ENCODE data around the gene BRINP1.

BRINP1 gene, protein sequence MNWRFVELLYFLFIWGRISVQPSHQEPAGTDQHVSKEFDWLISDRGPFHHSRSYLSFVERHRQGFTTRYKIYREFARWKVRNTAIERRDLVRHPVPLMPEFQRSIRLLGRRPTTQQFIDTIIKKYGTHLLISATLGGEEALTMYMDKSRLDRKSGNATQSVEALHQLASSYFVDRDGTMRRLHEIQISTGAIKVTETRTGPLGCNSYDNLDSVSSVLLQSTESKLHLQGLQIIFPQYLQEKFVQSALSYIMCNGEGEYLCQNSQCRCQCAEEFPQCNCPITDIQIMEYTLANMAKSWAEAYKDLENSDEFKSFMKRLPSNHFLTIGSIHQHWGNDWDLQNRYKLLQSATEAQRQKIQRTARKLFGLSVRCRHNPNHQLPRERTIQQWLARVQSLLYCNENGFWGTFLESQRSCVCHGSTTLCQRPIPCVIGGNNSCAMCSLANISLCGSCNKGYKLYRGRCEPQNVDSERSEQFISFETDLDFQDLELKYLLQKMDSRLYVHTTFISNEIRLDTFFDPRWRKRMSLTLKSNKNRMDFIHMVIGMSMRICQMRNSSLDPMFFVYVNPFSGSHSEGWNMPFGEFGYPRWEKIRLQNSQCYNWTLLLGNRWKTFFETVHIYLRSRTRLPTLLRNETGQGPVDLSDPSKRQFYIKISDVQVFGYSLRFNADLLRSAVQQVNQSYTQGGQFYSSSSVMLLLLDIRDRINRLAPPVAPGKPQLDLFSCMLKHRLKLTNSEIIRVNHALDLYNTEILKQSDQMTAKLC

DNA sequence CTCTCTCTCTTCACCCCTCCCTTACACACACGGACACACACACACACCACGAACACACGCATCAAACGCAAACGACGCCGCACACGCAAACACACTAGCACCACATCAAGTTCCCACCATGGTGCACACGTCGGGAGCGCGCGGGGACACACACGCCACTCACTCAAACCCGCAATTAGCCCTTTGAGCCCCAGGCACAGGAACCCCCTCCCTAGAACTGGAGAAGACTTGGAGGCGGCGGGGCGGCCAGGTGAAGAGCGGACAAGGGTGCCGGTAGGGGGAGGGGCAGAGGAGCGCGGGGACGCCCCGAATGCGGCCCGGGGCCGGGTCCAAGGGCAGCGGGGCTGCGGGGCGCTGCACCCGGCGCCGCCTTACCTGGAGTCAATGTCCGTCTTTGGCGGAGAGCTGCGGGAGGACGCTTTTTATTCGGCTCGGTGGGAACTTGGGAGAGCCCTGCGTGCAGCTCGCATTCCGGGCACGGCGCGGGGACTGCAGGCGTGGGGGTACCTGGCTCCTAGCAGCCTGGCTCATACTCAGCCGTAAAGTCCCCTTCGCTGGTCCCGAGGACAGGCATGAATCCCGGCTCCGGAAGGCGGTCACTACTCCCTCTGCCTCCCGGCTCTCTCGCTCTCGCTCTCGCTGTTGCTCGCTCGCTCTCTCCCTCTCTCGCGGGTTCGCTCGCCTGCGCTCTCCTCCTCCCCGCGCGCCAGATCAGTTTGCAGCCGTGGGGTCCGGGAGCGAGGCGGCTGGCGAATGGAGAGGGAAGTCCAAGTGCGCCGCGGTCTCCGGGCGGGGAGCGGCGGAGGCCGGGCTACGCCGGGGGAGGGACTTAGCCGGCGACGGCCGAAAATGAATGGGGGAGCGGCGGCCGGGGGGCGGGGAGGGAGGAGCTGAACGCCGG, at the start of gene BRINP1:
Gene BRINP1, minus strand, starts transcription at position 755 of the 901 bp plus-strand sequence. CDS start 56,080 bp downstream, outside the sequence.
- peak; percentile 30 for DNase-seq

DNA sequence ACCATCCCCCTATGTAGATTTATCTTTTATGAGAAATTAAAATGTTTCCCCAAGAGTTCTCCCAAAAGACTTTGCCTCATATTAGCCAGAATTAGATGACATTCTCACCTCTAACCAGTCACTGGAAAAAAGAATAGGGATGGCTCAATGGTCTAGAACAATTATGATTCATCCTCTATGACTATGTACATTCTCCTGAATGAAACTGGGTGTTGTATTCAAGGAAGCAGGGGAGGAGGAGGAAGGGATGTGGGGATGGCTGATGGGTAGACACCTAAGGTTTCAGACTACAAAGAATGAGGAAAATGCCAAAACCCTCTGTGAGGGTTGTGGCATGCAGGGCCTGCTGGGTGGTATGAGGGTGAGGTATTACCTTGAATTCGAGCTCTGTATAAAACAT, 49.5 kb upstream of the BRINP1 start:
- no peak for DNase-seq

DNA sequence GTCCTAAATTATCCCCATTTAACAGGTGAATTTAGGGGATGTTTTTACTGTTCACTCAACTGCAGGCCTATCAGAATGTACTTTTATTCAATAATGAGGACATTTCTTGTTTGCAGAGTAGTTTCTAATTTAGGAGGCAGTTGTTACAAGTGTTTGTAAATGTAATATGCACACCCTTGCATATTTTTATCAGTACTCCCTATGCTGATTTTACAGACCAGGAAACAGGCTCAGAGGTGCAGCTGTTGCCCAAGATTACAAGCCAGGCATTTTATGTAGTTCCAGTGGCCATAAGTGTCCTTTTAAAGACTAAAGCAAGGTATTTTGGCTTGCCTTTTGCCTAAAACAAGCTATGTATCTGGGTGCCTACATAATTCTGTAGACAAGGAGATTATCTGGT, 47.6 kb upstream of the BRINP1 start:
- no peak for DNase-seq

DNA sequence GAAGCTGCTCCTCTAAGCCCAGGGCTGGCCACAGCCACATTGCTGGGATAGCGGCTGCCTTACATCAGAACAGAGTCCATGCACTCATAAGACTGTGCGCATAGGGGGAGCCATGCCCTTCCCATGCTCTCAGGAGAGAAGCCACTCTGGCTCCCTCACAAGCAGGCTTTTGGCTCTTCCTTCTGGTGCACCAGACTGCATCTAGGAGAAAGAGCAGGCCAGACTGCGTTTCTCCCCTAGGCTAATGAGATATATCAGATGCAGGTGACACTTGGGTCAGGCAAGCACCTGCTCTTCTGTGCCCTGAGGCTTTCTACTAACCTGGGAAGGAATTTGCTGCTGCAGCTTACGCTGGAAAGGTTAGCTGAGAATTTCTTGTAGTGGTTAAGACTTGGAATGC, 43.2 kb upstream of the BRINP1 start:
- DNase-seq = no peak

DNA sequence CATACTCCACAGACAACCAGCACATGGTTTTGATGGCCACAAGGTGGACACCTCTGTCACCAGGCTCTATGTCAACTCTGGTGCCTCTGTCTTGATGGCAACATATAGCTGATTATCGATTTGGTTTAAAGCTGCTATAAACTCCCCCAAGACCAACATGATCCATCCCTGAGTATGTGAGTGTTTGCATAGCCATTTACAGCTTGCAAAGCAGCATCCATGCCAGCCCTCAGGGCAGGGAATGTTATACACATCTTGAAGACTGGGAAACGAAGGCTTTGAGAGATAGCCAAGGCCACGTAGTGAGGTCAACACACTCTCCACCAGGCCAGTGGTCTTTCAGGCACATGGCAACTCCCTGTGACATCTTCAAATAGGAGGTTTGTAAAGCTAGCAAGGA, 40.3 kb upstream of the BRINP1 start:
- DNase-seq = no peak

DNA sequence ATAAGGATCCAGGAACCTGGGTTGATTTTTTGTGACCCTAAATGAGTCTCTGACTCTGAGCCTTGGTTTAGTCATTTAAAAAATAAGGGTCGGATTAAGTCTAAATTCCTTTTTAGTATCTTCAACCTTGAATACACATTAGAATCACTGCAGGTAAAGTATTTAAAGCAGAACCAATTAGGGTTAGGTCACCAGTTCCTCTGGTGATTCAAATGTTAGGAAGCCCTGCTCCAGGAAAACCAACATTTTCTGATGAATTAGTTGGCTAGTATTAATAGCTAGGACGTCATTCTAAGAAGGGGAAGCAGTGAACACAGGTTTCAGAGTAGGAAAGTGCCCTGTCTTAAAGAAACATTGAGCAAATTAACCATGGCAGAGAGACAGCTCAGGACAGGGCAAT, 31.4 kb upstream of the BRINP1 start:
- no peak for DNase-seq

DNA sequence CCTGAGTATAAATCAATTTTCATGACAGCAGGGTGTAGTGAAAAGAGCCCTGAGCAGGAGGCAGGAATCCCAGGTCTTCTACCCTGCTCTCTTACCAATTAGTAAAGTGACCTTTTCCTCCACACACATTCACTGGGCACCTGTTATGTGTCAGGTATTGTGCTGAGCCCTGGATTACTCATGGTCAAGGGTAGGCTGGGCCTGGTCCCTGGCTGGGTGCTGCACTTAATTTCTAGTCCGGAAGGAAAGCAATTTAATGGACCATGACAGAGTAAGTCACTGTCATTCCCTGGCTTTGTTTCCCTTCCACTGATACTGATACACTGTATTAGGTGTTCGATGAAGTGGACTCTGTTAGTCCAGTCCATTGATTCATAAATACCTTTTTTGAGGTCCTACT, 29.1 kb upstream of the BRINP1 start:
- no peak for DNase-seq

DNA sequence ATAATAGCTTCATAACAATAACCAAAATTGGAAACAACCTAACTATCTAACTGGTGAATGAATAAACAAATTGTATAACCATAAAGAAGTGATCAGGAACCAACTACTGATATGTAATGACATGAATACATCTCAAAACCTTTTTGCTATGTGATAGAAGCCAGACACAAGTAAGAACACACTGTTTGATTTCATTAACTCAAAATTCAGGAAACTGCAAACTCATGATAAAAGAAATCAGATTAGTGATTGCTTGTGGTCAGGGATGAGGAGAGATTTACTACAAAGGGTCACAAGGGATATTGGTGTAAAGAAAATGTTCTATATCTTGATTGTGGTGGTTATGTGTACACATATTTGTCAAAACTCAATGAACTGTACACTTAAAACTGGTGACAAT, 22.6 kb upstream of the BRINP1 start:
- no peak for DNase-seq

DNA sequence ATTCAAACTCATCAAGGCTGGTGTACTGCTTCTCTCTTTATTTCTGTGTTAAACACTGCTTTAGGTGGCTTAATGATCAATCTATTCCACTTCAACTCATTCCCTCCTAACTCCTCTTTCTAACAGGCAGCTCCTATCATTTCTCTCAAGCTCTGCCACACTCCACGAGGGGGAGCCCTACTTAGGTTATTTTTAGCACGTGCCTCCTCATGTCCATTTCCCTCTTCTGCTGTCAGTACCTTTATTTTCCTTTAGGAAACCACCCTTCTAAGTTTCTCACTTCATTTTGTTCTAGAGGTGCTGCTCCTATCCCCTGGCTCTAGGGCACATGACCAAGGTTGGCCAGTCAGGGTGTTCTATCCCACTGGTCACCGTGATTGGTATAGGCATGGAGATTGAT, 6.7 kb upstream of the BRINP1 start:
- peak; percentile 18 for DNase-seq

DNA sequence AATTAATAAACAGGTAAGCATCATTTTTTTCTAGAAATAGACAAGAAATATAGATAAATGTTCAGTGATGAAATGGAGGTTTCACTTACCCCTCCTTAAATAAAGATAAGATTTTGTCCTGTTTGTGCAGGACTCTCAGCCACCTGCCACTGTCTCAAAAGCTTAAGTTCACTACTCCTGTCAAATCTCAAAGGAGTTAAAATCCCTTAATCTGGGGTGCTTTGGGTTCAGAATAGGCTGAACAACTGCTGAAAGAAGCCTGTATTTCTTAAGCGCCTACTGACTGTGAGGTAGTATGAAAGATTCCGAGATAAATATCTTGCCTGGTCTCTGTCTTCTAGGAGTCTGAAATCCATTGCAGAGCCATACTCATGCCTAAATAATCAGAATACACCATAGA, 3.7 kb upstream of the BRINP1 start:
- DNase-seq = no peak

DNA sequence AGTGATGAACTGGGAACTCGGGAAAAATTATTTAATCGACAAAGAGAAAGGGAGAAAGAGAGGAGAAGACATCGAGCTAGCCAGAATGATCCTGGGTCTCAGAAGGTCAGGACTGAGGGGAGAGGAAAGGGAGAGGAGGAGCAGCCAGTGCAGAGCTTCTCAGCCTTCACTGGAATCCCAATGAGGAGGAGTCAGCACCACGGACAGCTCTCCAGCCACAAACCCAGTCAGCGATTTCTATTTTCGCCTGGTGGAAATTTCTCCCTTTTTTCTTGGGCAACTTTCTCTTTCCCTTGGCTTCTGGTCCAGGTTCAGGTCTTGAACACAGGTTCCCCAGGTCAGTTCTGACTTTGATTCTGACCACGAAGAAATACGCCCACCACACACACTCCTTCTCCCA, 1.6 kb upstream of the BRINP1 start:
- DNase-seq = no peak

DNA sequence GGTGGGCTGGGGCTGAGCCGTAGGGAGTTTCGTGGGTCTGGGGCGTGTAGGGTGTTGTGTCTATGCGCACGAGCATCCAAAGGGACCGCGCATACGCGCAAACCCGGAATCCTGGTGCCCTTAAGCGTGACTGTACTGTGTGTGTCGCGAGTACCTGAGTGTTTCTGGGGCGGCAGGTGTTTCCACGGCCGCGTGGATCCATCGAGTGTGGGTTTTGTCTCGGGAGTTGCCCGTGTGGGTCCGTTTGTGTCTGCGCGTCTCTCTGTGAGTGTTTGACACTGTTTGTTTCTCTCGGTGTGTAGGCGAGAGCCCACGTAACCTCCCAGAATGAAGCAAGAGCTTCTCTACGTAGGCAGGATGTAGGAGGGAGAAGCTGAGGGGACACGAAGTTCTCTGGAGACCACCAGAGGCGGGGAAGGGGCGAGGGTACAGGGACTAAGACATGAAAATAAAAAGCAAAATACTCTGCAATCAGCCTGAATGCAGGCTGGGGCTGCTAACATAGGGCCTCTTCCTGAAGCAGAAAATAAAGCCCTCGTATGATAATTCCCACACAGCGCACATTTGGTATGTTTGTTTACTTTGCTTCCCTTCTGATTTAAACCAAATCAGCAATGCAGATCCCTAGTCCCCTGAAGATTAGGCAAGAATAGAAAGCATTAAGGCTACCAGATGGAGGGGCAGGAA, 588 bp upstream of the BRINP1 start:
- no peak for DNase-seq

DNA sequence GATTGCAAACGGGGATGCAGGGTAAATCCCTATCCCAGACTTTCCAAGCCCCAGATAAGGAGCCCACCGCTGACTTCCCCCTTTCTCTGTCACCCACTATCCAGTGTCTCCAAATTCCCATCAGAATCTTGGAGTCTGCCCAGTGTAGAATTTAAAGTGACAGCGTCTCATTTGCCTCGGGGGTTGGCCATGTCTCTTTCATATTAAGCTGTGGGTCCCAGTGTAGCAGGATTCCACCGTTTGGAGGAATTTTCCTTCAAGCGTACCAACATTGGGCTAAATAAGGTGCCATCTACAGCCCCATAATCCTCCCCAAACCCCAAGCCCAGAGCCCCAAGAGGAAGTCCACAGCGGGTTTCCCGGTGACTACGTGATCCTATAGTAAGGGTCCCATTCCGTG, 1.1 kb downstream of the BRINP1 start:
- DNase-seq = no peak

DNA sequence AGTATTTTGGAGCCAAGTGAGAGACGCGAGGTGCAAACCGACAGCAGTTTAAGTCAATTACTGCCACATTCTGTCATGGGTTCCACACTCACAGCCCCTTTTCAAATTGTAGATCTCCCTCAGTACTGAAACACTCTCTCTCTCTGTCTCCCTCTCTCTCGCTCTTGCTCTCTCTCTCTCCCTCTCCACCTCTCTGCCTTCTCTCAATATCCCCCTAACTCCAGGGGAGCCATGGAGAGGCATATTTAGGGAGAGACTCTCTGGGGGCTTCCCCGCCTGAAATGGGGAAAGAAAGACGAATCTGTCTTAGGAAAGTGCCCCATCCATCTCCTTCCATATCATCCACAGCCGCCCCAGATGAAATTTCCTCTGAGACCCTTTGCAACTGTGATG, 1.6 kb downstream of the BRINP1 start:
- DNase-seq = no peak

DNA sequence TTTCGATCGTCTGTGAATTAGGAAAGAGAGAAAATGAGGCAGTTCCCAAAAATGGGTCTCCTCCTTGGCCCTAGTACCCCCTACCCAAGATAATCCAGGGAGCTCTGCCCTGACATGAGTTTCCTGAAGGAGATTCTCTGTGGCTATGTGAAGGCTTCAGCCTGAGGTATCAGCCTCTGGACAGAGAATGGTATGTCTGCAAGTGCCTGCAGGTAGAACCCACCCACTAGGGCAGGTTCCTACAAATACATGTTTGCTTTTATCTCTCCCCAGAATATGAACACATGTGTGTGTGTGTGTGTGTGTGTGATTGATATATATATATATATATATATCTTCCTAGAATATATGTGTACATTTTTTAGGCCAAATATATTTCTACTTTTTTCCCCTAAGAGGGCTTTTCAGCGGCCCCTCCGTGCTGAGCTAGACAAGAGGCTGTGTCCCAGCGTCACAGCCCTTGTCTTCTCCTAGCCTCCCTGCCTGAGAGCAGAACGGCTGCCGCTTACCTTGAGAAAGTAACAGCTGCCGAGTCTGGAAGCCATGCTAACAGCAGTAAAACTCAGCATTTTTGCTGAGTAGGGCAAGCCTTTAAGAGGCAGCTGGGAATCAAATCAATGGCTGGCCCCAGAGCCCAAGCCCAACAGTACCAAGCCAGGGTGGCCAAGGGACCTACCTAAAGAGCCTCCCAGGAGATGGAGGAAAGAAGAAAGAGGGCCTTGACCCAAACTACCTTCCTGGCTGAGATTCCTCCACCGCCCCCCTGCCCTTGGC, 2.1 kb downstream of the BRINP1 start:
- no peak for DNase-seq

DNA sequence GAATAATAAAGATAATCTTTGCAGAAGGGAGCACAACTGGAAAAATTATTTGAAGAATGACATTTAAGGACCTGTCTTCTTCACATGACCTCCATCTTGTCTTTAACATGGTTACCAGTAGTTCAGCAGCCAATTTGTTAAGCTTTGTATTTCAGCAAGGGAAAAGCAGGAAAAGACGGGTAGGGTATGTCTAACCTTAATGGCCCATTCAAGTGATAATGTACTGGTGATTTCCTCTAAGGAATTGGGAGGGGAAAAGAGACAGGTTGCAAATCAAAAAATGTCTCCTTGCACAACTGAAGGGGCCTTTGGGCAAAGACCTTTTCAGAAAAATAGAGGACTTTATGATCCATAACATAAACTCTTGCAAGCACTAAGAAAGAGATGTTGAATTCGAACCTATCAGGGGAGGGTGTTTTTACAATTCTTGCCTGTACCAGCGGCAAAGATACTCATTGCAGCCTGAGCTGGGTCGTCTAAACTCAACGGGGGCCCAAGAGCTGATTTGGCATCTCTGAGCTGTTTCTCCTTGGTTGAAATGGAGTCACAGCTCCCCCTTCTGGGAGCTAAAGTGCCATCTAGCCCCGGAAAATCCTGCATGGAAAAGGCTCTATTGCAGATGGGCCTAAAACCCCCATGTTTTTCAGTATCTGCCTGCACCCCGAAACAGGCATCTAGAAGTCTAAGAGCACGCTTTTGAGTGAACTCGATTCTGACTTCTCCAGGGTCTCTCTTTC, 3.8 kb downstream of the BRINP1 start:
- peak; percentile 42 for DNase-seq

DNA sequence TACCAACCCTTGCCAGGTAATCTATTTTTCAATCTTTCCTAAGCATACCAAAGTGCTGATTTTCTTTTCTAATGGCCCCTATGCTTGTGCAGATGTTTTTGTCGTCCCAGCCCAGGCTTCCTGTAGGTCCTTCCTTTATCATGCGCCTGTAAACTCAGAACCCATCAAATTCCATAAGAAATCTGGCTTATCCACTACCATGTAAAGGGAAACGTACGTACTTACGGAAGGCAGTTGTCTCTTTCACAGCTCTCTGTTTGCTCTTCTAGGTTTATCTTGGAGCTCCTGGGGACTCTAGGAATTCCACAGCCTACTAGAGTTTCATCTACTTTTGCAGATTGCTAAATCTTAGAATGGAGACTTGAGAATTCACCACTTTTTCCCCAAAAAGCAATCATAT, 9.0 kb downstream of the BRINP1 start:
- DNase-seq = no peak

DNA sequence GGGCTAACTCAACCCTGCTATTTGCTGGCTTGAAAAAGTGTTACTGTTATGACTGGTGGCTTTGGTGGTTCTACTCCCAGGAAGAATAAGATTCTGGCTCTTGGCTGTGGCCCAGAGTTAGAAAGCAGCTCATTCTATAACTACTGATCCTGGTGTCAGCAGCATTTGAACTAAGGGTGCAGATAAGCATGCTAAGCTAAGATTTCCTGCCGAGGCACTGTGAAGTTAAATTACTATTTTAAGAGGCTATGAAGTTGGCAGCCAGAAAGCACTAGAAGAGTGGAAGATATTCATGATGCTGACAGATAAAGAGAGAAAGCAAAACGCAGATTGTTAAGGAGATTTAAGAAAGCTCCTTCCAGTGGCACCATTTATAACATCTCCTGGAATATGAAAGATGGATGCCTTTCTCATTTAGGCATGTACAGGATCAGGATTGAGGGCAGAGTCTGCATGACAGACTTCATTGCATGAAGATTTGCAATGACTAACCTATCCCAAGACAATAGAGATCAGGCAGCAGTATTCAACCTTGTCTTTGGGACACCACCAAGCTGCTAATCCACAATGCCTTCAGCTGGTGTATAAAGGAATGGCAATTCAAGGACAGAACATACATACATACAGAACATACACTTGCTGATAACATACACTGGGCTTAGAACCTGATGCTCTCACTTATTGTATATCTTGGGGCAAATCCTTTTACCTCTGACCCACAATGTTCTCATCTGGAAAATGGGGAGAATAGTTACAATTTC, 11.7 kb downstream of the BRINP1 start:
- no peak for DNase-seq

DNA sequence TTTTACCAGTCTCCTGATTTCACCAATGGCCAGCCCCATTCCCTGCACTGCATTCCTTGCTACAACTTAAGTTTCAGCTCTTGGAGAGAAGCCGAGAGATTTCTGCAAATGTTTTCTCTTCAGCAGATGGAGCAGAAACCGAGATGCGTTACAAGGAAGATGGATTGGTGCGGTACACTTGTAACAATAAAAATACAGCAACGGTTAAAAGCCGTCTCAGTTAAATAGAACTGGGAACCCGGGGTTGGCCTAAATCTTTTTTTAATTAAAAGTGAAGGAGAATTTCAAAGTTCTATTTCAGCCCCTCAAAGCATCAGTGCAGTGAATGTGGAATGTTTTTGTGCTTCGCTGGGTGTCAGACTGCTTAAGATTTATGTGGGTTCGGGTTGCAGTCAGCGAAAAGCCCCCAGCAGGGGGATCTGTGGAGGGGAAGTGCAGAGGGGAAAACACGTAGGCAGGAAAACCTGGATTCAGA, 19.8 kb downstream of the BRINP1 start:
- no peak for DNase-seq
